DMS153 treated with DMSO at 0.1 percent for 48 hours (cell line): Measurements from ENCODE around the gene CDH24.

Experiments used
- DNase-seq: peaks from one replicate; lab custom pipeline; 2025; ENCODE audit not compliant: unreplicated experiment; lab: John Stamatoyannopoulos, UW

The CDH24 gene

GRCh38 chr14:23047751-23048693 is 9.3 kb downstream of the CDH24 start:
- no peak for DNase-seq

- DNase-seq: no peak
Measured at GRCh38 chr14:23047034-23047634, 10.2 kb downstream of the CDH24 start.

GRCh38 chr14:23045419-23046357 is 11.6 kb downstream of the CDH24 start:
- no peak for DNase-seq

- no peak for DNase-seq
Measured at GRCh38 chr14:23044840-23045239, 12.5 kb downstream of the CDH24 start.

GRCh38 chr14:23043754-23044153 is 13.6 kb downstream of the CDH24 start:
- DNase-seq: no peak

GRCh38 chr14:23043145-23043544 is 14.2 kb downstream of the CDH24 start:
- no peak for DNase-seq

- DNase-seq: no peak
Measured at GRCh38 chr14:23042162-23042965, 15.0 kb downstream of the CDH24 start, which contains the start of gene PSMB11. TSS of gene PSMB11 (plus strand) at chr14:23042212. CDS start at chr14:23042226, 14 bp downstream.

GRCh38 chr14:23041729-23042128 is 15.6 kb downstream of the CDH24 start:
- no peak for DNase-seq

- no peak for DNase-seq
Measured at GRCh38 chr14:23040100-23040499, 17.2 kb downstream of the CDH24 start.

GRCh38 chr14:23035303-23036144 is 21.8 kb downstream of the CDH24 start:
- DNase-seq: no peak

- DNase-seq: no peak
Measured at GRCh38 chr14:23034498-23035302, 22.6 kb downstream of the CDH24 start, which contains the start of gene PSMB5. TSS of gene PSMB5 (minus strand) at chr14:23034900. CDS start at chr14:23034881, 19 bp downstream.

- no peak for DNase-seq
Measured at GRCh38 chr14:23033801-23034497, 23.4 kb downstream of the CDH24 start.

- DNase-seq: no peak
Measured at GRCh38 chr14:23033251-23033727, 24.0 kb downstream of the CDH24 start.

GRCh38 chr14:23030936-23031335 is 26.4 kb downstream of the CDH24 start:
- no peak for DNase-seq

- DNase-seq: no peak
Measured at GRCh38 chr14:23028799-23029198, 28.5 kb downstream of the CDH24 start.

GRCh38 chr14:23025151-23025814 is 32.0 kb downstream of the CDH24 start:
- DNase-seq: no peak

GRCh38 chr14:23024612-23025075 is 32.7 kb downstream of the CDH24 start:
- DNase-seq: no peak
